ENCODE measurements around the gene TNP2.
A peak's percentile ranks its signal among the peaks of the same experiment; 100 is the strongest.

TNP2 gene

DNA sequence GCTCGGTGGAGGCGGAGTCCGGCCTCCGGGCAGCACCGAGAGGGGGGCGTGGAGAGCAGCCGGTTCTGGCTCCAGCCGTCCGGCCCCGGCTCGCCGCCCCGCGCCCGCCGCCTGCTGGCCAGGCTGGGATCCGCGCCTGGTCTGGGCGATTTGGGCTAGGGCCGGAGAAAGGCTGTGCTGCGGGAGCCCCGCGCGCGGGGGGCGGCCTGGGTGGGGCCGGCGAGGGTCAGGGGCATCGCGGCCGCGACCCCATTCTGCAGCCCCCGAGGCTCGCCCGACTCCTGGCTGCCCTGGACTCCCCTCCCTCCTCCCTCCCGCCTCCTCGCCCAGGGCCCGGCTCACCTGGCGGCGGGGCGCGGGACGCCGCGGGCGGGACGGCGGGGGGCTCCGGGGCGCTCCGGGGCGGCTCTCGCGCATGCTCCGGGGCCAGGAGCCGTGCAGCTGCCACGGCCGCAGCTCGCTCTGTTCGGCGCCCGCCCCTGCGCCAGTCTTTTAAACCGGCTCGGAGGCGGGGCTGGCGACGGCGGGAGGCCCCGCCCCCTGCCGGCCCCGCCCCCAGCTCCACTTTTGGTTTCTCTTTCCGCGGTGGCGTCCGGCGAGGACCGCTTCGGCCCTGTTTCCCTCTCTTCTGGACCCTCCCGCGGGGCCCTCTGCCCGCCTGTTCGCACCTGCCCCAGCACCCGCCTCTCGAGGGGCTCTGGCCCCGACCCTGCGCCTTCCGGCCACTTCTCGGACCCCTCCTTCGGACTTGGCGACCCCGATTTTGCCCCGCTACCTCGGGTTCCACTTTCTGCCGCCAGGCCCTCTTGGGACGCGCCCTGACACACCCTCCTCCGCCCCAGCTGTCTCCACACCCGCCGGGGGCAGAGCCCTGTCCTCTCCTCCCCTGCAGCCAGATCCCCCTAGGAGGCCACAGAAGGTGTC, 13.1 kb downstream of the TNP2 start, which contains the start of gene SOCS1:
Gene SOCS1, minus strand, starts transcription at position 468 of the 924 bp plus-strand sequence. CDS start 726 bp downstream, outside the sequence.
- peak within 1 kb of the TSS; percentile 99 for H2AFZ ChIP-seq
- H3K27ac ChIP-seq, result peak within 1 kb of the TSS; percentile 86
- peaks cover 3% of the 10 kb centered on the region for H3K4me1 ChIP-seq
- no peaks in the 10 kb centered on the region for H3K36me3 ChIP-seq (ENCODE audit: control insufficient read depth, insufficient read depth, low read length)
- no peaks in the 10 kb centered on the region for H3K27me3 ChIP-seq (ENCODE audit: control insufficient read depth, insufficient read depth, low read length)
- TF ChIP-seq, protein P1, sequence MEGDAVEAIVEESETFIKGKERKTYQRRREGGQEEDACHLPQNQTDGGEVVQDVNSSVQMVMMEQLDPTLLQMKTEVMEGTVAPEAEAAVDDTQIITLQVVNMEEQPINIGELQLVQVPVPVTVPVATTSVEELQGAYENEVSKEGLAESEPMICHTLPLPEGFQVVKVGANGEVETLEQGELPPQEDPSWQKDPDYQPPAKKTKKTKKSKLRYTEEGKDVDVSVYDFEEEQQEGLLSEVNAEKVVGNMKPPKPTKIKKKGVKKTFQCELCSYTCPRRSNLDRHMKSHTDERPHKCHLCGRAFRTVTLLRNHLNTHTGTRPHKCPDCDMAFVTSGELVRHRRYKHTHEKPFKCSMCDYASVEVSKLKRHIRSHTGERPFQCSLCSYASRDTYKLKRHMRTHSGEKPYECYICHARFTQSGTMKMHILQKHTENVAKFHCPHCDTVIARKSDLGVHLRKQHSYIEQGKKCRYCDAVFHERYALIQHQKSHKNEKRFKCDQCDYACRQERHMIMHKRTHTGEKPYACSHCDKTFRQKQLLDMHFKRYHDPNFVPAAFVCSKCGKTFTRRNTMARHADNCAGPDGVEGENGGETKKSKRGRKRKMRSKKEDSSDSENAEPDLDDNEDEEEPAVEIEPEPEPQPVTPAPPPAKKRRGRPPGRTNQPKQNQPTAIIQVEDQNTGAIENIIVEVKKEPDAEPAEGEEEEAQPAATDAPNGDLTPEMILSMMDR (IDR thresholded peaks at IDR 0.05), result peak; percentile 92
- peak within 1 kb of the TSS; percentile 91 for H3K4me3 ChIP-seq (ENCODE audit: low read depth, low read length)
- H3K4me2 ChIP-seq (ENCODE audit: low read length), result peak within 1 kb of the TSS; percentile 98
- H3K9me3 ChIP-seq (ENCODE audit: control insufficient read depth, low read length), result no peaks in the 10 kb centered on the region
- H3K9ac ChIP-seq, result peak within 1 kb of the TSS; percentile 12
- no peaks in the 10 kb centered on the region for H3K79me2 ChIP-seq

DNA sequence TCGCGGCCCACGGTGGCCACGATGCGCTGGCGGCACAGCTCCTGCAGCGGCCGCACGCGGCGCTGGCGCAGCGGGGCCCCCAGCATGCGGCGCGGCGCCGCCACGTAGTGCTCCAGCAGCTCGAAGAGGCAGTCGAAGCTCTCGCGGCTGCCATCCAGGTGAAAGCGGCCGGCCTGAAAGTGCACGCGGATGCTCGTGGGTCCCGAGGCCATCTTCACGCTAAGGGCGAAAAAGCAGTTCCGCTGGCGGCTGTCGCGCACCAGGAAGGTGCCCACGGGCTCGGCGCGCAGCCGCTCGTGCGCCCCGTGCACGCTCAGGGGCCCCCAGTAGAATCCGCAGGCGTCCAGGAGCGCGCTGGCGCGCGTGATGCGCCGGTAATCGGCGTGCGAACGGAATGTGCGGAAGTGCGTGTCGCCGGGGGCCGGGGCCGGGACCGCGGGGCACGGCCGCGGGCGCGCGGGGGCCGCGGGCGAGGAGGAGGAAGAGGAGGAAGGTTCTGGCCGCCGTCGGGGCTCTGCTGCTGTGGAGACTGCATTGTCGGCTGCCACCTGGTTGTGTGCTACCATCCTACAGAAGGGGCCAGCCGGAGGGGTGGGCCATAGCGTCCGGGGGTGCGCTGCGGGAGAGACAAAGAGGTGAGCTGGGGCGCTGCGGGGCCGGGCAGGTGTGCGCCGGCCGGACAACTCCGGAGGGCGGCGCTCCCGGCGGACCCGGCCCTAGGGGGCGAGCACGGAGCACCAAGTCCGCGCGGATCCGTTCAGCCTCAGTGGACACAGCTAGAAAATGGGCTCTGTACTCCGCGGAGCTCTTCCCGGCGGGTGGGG, 14.0 kb downstream of the TNP2 start:
- no peak overlapping the region for H3K9ac ChIP-seq
- peaks cover 3% of the 10 kb centered on the region for H3K4me1 ChIP-seq
- TF ChIP-seq, protein P1 (IDR thresholded peaks at IDR 0.05), result no peak

GRCh38 chr16:11253995-11254912, 14.9 kb downstream of the TNP2 start:
- Histone ChIP-seq H2AFZ (peak overlapping the region; percentile 95), H3K27me3 (ENCODE audit: control insufficient read depth, insufficient read depth, low read length) (no peaks in the 10 kb centered on the region), H3K4me1 (peaks cover 3% of the 10 kb centered on the region), H3K79me2 (no peaks in the 10 kb centered on the region), H3K36me3 (ENCODE audit: control insufficient read depth, insufficient read depth, low read length) (no peaks in the 10 kb centered on the region), H3K9ac (no peak overlapping the region), H3K4me3 (ENCODE audit: low read depth, low read length) (no peak overlapping the region), H3K9me3 (ENCODE audit: control insufficient read depth, low read length) (no peaks in the 10 kb centered on the region), H3K27ac (no peak overlapping the region), H3K4me2 (ENCODE audit: low read length) (peak overlapping the region; percentile 92)
- TF ChIP-seq, protein P1 (IDR thresholded peaks at IDR 0.05), result no peak

More for the DNA sequence above, 14.0 kb downstream of the TNP2 start:
- no peaks in the 10 kb centered on the region for H3K79me2 ChIP-seq
- H2AFZ ChIP-seq, result peak overlapping the region; percentile 95
- H3K27me3 ChIP-seq (ENCODE audit: control insufficient read depth, insufficient read depth, low read length), result no peaks in the 10 kb centered on the region
- H3K4me3 ChIP-seq (ENCODE audit: low read depth, low read length), result peak overlapping the region; percentile 62
- H3K4me2 ChIP-seq (ENCODE audit: low read length), result peak overlapping the region; percentile 92
- no peak overlapping the region for H3K27ac ChIP-seq
- H3K36me3 ChIP-seq (ENCODE audit: control insufficient read depth, insufficient read depth, low read length), result no peaks in the 10 kb centered on the region
- no peaks in the 10 kb centered on the region for H3K9me3 ChIP-seq (ENCODE audit: control insufficient read depth, low read length)

Measured in parathyroid adenoma (tissue), 2 donors.